NT2/D1 (cell line): ENCODE data around the gene KIF6.
"Not testable (repeated sequence)": the region's sequence is repeated elsewhere in the genome, so short reads cannot be mapped to it uniquely, and the experiment has no call there.

Source experiments
- DNase-seq: peaks from one replicate; pipeline ENCODE4 v3.0.0-alpha.2; 2011; ENCODE audit warnings: low read depth, low spot score
- H3K27me3 ChIP-seq: 2 replicates; pipeline ENCODE4 v1.6.0; 2011; ENCODE audit warnings: mild to moderate bottlenecking; ENCODE audit not compliant: insufficient read length, insufficient read depth
- H3K36me3 ChIP-seq: 2 replicates; pipeline ENCODE4 v1.6.1; 2011; ENCODE audit warnings: mild to moderate bottlenecking, low read length, mixed read lengths; ENCODE audit not compliant: insufficient read depth, insufficient read length
- H3K4me1 ChIP-seq: 2 replicates; pipeline ENCODE4 v1.5.1; 2011; ENCODE audit not compliant: insufficient read depth, insufficient read length
- H3K4me3 ChIP-seq: 2 replicates; pipeline ENCODE4 v1.5.1; 2011; ENCODE audit warnings: low read depth; ENCODE audit not compliant: insufficient read length
- H3K9ac ChIP-seq: 2 replicates; pipeline ENCODE4 v1.6.0; 2011; ENCODE audit warnings: low read depth; ENCODE audit not compliant: insufficient read length
- H3K9me3 ChIP-seq: 2 replicates; pipeline ENCODE4 v1.5.1; 2011; ENCODE audit warnings: mild to moderate bottlenecking, low read length; ENCODE audit not compliant: insufficient read depth
- SUZ12 ChIP-seq: IDR thresholded peaks from 2 replicates; pipeline ENCODE4 v1.6.1; 2011; ENCODE audit not compliant: insufficient read length, insufficient read depth; ENCODE audit errors: extremely low read depth
- YY1 ChIP-seq: IDR thresholded peaks from 2 replicates; pipeline ENCODE4 v1.6.1; 2011; ENCODE audit not compliant: insufficient read length, insufficient read depth
- ZNF274 ChIP-seq: IDR thresholded peaks from 2 replicates; pipeline ENCODE4 v1.6.1; 2011; ENCODE audit warnings: mild to moderate bottlenecking, low read depth, low read length

KIF6 gene

GRCh38 chr6:39494998-39495397 lies 230.2 kb downstream of the KIF6 start:
- Histone ChIP-seq H3K4me1 (no peaks in the 10 kb centered on the region), H3K9ac (no peak overlapping the region), H3K4me3 (no peak overlapping the region), H3K36me3 (no peaks in the 10 kb centered on the region), H3K9me3 (no peaks in the 10 kb centered on the region), H3K27me3 (no peaks in the 10 kb centered on the region)
- no peak for DNase-seq
- TF ChIP-seq ZNF274 (no peak), YY1 (no peak), SUZ12 (no peak)

- DNase-seq: no peak
These were observed 231.4 kb downstream of the KIF6 start for GRCh38 chr6:39493777-39494176.

GRCh38 chr6:39493174-39493573 lies 232.0 kb downstream of the KIF6 start:
- Histone ChIP-seq H3K4me3 (no peak overlapping the region), H3K9me3 (no peaks in the 10 kb centered on the region), H3K9ac (no peak overlapping the region), H3K27me3 (no peaks in the 10 kb centered on the region), H3K4me1 (no peaks in the 10 kb centered on the region), H3K36me3 (no peaks in the 10 kb centered on the region)
- no peak for DNase-seq
- TF ChIP-seq YY1: no peak

More at GRCh38 chr6:39493777-39494176, 231.4 kb downstream of the KIF6 start:
- H3K9me3 ChIP-seq: no peaks in the 10 kb centered on the region
- no peak overlapping the region for H3K4me3 ChIP-seq
- no peaks in the 10 kb centered on the region for H3K4me1 ChIP-seq
- no peak for TF ChIP-seq ZNF274
- TF ChIP-seq SUZ12: no peak
- TF ChIP-seq YY1: no peak
- H3K27me3 ChIP-seq: no peaks in the 10 kb centered on the region
- no peaks in the 10 kb centered on the region for H3K36me3 ChIP-seq
- H3K9ac ChIP-seq: no peak overlapping the region

- H3K4me3 ChIP-seq: no peak overlapping the region
- no peaks in the 10 kb centered on the region for H3K27me3 ChIP-seq
- no peak for DNase-seq
- H3K36me3 ChIP-seq: no peaks in the 10 kb centered on the region
- no peaks in the 10 kb centered on the region for H3K9me3 ChIP-seq
- H3K9ac ChIP-seq: no peak overlapping the region
- TF ChIP-seq ZNF274 (no peak), YY1 (no peak), SUZ12 (no peak)
- no peaks in the 10 kb centered on the region for H3K4me1 ChIP-seq
These were observed 235.1 kb downstream of the KIF6 start for GRCh38 chr6:39490108-39490507.

- H3K9me3 ChIP-seq: no peaks in the 10 kb centered on the region
- H3K27me3 ChIP-seq: no peaks in the 10 kb centered on the region
- no peak overlapping the region for H3K4me3 ChIP-seq
- H3K9ac ChIP-seq: no peak overlapping the region
- no peaks in the 10 kb centered on the region for H3K36me3 ChIP-seq
- no peak for DNase-seq
- TF ChIP-seq YY1 (no peak), SUZ12 (no peak), ZNF274 (no peak)
- no peaks in the 10 kb centered on the region for H3K4me1 ChIP-seq
These were observed 236.8 kb downstream of the KIF6 start for GRCh38 chr6:39488255-39488879.

- H3K9ac ChIP-seq: no peak overlapping the region
- H3K9me3 ChIP-seq: no peaks in the 10 kb centered on the region
- no peak for TF ChIP-seq ZNF274
- no peak for TF ChIP-seq SUZ12
- TF ChIP-seq YY1: no peak
- no peaks in the 10 kb centered on the region for H3K4me1 ChIP-seq
- H3K27me3 ChIP-seq: no peaks in the 10 kb centered on the region
- H3K4me3 ChIP-seq: no peak overlapping the region
- no peak for DNase-seq
- no peaks in the 10 kb centered on the region for H3K36me3 ChIP-seq
These were observed 240.9 kb downstream of the KIF6 start for GRCh38 chr6:39484276-39484675.

- H3K27me3 ChIP-seq, H3K4me1 ChIP-seq, H3K9me3 ChIP-seq, DNase-seq, H3K36me3 ChIP-seq, H3K4me3 ChIP-seq, H3K9ac ChIP-seq: not testable (repeated sequence)
These were observed 245.4 kb downstream of the KIF6 start for GRCh38 chr6:39479819-39480218.

- Histone ChIP-seq H3K4me3 (no peak overlapping the region), H3K4me1 (no peaks in the 10 kb centered on the region), H3K9ac (no peak overlapping the region), H3K9me3 (no peaks in the 10 kb centered on the region), H3K36me3 (no peaks in the 10 kb centered on the region), H3K27me3 (no peaks in the 10 kb centered on the region)
- DNase-seq: no peak
- TF ChIP-seq YY1 (no peak), ZNF274 (no peak), SUZ12 (no peak)
These were observed 248.5 kb downstream of the KIF6 start for GRCh38 chr6:39476670-39477069.
